HEK293T (cell line): ENCODE results near the gene NAA25.
"Not testable (repeated sequence)": the region's sequence is repeated elsewhere in the genome, so short reads cannot be mapped to it uniquely, and the experiment has no call there.

Source experiments
- CTCF ChIA-PET: fragments of 350-600 bp; formaldehyde crosslinking; extraction: SDS; loops from one replicate; lab custom pipeline; 2021; ENCODE audit warnings: antibody characterized with exemption, inconsistent platforms; lab: Yijun Ruan, JAX
- POLR2A ChIA-PET: fragments of 350-600 bp; formaldehyde crosslinking; extraction: SDS; loops from one replicate; lab custom pipeline; 2020; ENCODE audit warnings: antibody characterized with exemption, inconsistent platforms; lab: Yijun Ruan, JAX
- DNase-seq: peaks from one replicate; pipeline ENCODE4 v3.0.0; 2012; ENCODE audit warnings: mixed read lengths; ENCODE audit errors: extremely low spot score
- ARNT ChIP-seq: fragments of 450-650 bp; IDR thresholded peaks from 2 replicates; pipeline ENCODE4 v1.6.1; 2017; ENCODE audit warnings: mild to moderate bottlenecking
- BHLHE40 ChIP-seq: fragments of 450-650 bp; IDR thresholded peaks from 2 replicates; pipeline ENCODE4 v1.6.1; 2016; ENCODE audit warnings: mild to moderate bottlenecking, moderate library complexity, borderline replicate concordance
- CTBP1 ChIP-seq: fragments of 450-650 bp; IDR thresholded peaks from 2 replicates; pipeline ENCODE4 v1.6.1; 2016; ENCODE audit warnings: borderline replicate concordance
- ELF4 ChIP-seq: fragments of 450-650 bp; IDR thresholded peaks from 2 replicates; pipeline ENCODE4 v1.6.1; 2017; ENCODE audit warnings: antibody characterized with exemption
- FOXA1 ChIP-seq: fragments of 450-650 bp; IDR thresholded peaks from 2 replicates; pipeline ENCODE4 v1.6.1; 2016; ENCODE audit warnings: mild to moderate bottlenecking
- FOXK2 ChIP-seq: fragments of 450-650 bp; IDR thresholded peaks from 2 replicates; pipeline ENCODE4 v1.6.1; 2016; ENCODE audit warnings: mild to moderate bottlenecking
- FOXM1 ChIP-seq: fragments of 450-650 bp; IDR thresholded peaks from 2 replicates; pipeline ENCODE4 v1.6.1; 2017; ENCODE audit warnings: mild to moderate bottlenecking, borderline replicate concordance
- HDGF ChIP-seq: fragments of 450-650 bp; IDR thresholded peaks from 2 replicates; pipeline ENCODE4 v1.6.1; 2017; ENCODE audit warnings: antibody characterized with exemption, borderline replicate concordance
- L3MBTL2 ChIP-seq: fragments of 450-650 bp; conservative IDR thresholded peaks from 2 replicates; pipeline ENCODE4 v1.6.1; 2016; ENCODE audit warnings: mild to moderate bottlenecking
- LEF1 ChIP-seq: fragments of 450-650 bp; IDR thresholded peaks from 2 replicates; pipeline ENCODE4 v1.6.1; 2017; ENCODE audit warnings: mild to moderate bottlenecking, borderline replicate concordance
- NFRKB ChIP-seq: fragments of 450-650 bp; IDR thresholded peaks from 2 replicates; pipeline ENCODE4 v1.6.1; 2016; ENCODE audit warnings: mild to moderate bottlenecking, moderate library complexity
- SP1 ChIP-seq: fragments of 450-650 bp; IDR thresholded peaks from 2 replicates; pipeline ENCODE4 v1.6.1; 2017
- SUZ12 ChIP-seq: fragments of 450-650 bp; IDR thresholded peaks from 2 replicates; pipeline ENCODE4 v1.6.1; 2016; ENCODE audit warnings: mild to moderate bottlenecking
- TARDBP ChIP-seq: fragments of 450-650 bp; IDR thresholded peaks from 2 replicates; pipeline ENCODE4 v1.6.1; 2016
- ZNF384 ChIP-seq: fragments of 450-650 bp; IDR thresholded peaks from 2 replicates; pipeline ENCODE4 v1.6.1; 2016
- TF ChIP-seq, protein P1 (sequence below): fragments of 450-650 bp; IDR thresholded peaks from 2 replicates; pipeline ENCODE4 v1.6.1; 2016

The NAA25 gene

DNA sequence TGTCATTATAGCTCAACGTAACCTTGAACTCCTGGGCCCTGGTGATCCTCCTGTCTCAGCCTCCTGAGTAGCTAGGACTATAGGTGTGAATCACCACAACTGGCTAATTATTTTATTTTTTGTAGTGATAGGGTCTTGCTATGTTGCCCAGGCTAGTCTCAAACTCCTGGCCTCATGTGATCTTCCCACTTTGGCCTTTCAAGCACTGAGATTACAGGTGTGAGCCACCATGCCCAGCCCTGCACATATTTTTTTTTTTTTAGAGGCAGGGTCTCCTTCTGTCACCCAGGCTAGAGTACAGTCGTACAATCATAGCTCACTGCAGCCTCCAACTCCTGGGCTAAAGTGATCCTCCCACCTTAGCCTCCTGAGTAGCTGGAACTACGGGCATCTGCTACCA, 104.5 kb downstream of the NAA25 start:
- CTCF ChIA-PET, result no interaction called here
- POLR2A ChIA-PET, result interaction anchor here (3.0 kb wide), 1 partner anchor 9 kb away, joined by 26 read pairs; the partner anchor contains the start of genes ERP29 and TMEM116
- no peak for TF ChIP-seq SUZ12
- no peak for TF ChIP-seq HDGF
- TF ChIP-seq TARDBP, result no peak
- TF ChIP-seq SP1, result no peak
- no peak for TF ChIP-seq ELF4
- TF ChIP-seq BHLHE40, result no peak
- no peak for TF ChIP-seq FOXK2
- TF ChIP-seq ZNF384, result no peak
- no peak for DNase-seq

DNA sequence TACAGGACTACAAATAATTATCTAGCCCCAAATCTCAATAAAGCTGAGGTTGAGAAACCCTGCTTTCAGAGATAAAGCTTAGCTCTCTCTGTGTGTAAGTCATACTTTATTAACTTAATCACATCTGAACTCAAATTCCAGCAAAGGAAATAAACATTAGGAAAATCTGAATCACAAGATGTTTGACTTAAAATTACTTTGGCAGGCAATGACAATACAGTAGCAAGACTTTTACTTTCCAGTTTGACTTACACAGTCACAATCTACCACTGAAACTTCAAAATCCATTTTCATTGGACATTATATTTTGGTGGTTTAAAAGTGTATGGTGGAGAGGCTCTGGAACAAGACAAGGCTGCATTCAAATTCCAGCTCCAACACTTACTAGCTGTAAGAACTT, 107.0 kb downstream of the NAA25 start:
- POLR2A ChIA-PET, result interaction anchor here (1.7 kb wide), 1 partner anchor 12 kb away, joined by 7 read pairs; the partner anchor contains the start of gene ERP29
- CTCF ChIA-PET, result interaction anchor here (0.6 kb wide), 1 partner anchor 25 kb away, joined by 3 read pairs; no protein-coding TSS in a partner anchor
- no peak for DNase-seq
- TF ChIP-seq TARDBP (no peak), ZNF384 (no peak), ARNT (no peak), LEF1 (no peak), SP1 (no peak), L3MBTL2 (no peak), HDGF (no peak), FOXA1 (no peak), BHLHE40 (no peak), ELF4 (no peak), CTBP1 (no peak), FOXK2 (no peak), FOXM1 (no peak), SUZ12 (no peak), NFRKB (no peak)
- TF ChIP-seq, protein P1, sequence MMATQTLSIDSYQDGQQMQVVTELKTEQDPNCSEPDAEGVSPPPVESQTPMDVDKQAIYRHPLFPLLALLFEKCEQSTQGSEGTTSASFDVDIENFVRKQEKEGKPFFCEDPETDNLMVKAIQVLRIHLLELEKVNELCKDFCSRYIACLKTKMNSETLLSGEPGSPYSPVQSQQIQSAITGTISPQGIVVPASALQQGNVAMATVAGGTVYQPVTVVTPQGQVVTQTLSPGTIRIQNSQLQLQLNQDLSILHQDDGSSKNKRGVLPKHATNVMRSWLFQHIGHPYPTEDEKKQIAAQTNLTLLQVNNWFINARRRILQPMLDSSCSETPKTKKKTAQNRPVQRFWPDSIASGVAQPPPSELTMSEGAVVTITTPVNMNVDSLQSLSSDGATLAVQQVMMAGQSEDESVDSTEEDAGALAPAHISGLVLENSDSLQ, result no peak

DNA sequence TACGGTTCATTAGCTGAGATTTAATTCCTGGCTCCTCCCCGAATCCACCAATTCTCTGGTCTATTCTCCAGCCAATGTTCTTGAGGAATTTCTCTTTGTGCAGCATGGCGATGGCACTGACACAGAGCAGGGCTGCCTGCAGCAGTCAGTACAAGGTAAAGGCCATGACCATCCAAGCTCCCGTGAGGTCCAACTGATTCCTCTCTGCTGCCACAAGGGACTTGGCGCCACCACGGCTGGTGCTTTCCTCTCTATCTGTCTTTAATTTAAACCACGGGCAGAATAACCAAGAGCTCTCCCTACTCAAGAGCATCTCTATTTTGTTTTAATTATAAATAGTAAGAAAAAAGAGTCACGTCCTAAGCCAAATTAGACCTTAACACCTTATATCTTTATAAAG, 107.8 kb downstream of the NAA25 start:
- TF ChIP-seq HDGF, result no peak
- TF ChIP-seq ELF4, result no peak
- no peak for TF ChIP-seq ARNT
- TF ChIP-seq LEF1, result no peak
- TF ChIP-seq BHLHE40, result no peak
- no peak for TF ChIP-seq TARDBP
- no peak for TF ChIP-seq ZNF384
- TF ChIP-seq FOXK2, result no peak
- TF ChIP-seq SUZ12, result no peak
- no peak for TF ChIP-seq CTBP1
- TF ChIP-seq, protein P1, result no peak
- no peak for TF ChIP-seq SP1
- TF ChIP-seq FOXM1, result no peak
- TF ChIP-seq FOXA1, result no peak
- no peak for TF ChIP-seq L3MBTL2
- TF ChIP-seq NFRKB, result no peak
- POLR2A ChIA-PET, result interaction anchor here (1.7 kb wide), 1 partner anchor 13 kb away, joined by 7 read pairs; the partner anchor contains the start of gene ERP29
- CTCF ChIA-PET, result no interaction called here
- no peak for DNase-seq

DNA sequence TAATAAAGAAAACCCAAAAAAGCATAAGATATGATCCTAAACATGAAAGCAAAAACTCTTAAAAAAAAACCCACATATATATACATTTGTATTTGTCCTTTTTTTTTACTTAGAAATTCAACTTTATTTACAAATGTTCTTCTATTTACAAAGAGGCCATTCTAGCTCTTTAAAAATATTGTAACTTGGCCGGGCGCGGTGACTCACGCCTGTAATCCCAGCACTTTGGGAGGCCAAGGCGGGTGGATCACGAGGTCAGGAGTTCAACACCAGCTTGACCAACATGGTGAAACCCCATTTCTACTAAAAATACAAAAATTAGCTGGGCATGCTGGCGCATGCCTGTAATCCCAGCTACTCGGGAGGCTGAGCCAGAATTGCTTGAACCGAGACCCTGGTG, 109.5 kb downstream of the NAA25 start:
- DNase-seq, CTCF ChIA-PET, POLR2A ChIA-PET: not testable (repeated sequence)

DNA sequence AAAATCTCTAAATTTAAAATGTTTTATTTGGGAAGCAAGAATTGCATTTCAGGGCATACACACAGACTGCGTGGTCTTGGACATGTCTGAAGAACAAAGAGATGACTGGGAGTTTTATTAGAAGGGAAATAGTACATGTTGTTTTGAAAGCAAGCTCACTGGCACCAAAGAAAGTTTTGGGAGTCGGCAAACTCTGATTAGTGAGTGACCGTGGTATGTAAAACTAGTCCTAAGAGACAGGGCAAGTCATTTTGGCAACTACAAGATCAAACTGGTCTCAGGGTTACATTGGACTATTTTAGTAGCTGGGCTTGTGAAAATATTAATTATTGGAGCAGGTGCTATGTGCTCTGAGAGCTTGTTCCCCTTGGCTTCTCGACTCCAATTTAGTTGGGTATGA, 110.6 kb downstream of the NAA25 start:
- TF ChIP-seq ZNF384 (no peak), CTBP1 (no peak), FOXA1 (no peak), ARNT (no peak), FOXM1 (no peak), BHLHE40 (no peak)
- CTCF ChIA-PET, result no interaction called here
- POLR2A ChIA-PET, result interaction anchor here (0.9 kb wide), 1 partner anchor 15 kb away, joined by 4 read pairs; the partner anchor contains the start of genes ERP29 and TMEM116
- no peak for DNase-seq

DNA sequence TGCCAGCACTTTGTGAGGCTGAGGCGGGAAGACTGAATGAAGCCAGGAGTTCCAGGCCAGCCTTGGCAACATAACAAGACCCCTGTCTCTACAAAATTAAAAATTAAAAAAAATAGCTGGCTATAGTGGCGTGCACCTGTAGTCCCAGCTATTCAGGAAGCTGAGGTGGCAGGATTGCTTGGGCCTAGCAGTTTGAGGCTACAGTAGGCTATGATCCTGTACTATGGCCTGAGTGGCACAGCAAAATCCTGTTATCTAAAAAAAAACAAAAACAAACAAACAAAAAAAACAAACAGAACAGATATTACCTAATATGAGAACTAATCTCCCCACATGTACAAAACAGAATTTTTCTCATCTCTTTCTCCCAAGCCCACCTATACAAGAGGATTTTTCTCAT, 111.3 kb downstream of the NAA25 start:
- TF ChIP-seq TARDBP (no peak), CTBP1 (no peak), ZNF384 (no peak), ARNT (no peak), SUZ12 (no peak), FOXK2 (no peak), NFRKB (no peak), FOXA1 (no peak), ELF4 (no peak), BHLHE40 (no peak), LEF1 (no peak), SP1 (no peak), HDGF (no peak), FOXM1 (no peak)
- TF ChIP-seq, protein P1, result no peak
- ChIA-PET CTCF (no interaction called here), POLR2A (interaction anchor here (0.9 kb wide), 1 partner anchor 16 kb away, joined by 4 read pairs; the partner anchor contains the start of genes ERP29 and TMEM116)
- no peak for DNase-seq
